ENCODE results near the gene TMEM138.

The TMEM138 gene

GRCh38 chr11:61413496-61413895 is 51.3 kb downstream of the TMEM138 start:
- DNase-seq: no peak

DNA sequence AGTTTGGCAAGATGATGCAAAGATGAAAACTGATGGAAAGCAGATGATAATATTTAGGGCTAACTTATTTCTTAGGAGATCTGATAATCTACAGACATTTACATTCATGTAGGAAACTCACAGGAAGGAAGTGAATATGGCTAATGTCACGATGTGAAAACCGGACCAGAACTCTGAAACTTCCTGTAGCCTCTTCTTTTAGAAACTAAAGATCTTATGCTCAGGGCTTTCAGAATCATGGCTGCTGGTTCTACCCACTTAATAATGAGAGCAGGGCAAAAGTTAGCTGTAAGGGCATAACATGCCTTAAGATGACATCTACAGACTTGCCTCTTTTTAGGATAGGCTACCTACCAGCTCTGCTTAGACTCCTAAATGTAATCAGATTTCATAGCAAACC is 52.4 kb downstream of the TMEM138 start:
- DNase-seq: no peak

DNA sequence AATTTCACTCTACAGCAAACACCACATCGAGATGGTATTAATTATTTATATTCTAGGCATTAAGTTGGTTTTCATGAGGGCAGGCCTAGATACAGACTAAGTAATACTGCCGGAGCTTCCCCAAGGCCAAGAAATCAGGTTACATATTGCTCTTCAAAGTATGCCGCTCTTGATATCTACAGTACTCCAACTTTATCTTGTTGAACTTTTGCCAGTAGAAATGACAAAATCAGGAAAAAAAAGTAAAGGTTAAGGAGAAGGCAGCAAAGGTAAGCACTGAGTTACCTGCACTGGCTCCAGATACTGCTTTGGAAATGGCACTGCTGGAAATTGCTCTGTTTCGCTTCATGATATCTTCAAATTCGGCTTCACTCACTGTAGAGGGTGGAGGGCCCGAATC is 53.2 kb downstream of the TMEM138 start:
- no peak for DNase-seq

DNA sequence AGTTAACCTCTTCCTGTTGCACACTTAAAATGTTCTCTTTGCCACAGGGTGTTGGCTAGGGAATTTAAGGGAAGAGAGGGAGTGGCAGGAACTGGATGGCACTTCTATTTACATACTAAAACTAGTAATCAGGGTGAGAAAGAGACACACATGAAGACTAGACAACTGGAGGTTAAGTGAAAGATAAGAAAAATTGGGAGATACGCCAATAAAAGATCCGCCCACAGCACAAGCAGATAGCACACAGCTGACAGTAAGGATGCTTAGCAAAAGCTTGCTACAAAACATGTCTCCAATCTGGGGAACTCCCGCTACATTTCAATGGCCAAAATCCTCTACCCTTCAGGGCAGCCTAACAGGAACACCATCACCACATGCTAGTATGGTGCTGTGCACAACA is 54.8 kb downstream of the TMEM138 start:
- DNase-seq: no peak

GRCh38 chr11:61417670-61418069 is 55.5 kb downstream of the TMEM138 start:
- peak; percentile 59 for DNase-seq

DNA sequence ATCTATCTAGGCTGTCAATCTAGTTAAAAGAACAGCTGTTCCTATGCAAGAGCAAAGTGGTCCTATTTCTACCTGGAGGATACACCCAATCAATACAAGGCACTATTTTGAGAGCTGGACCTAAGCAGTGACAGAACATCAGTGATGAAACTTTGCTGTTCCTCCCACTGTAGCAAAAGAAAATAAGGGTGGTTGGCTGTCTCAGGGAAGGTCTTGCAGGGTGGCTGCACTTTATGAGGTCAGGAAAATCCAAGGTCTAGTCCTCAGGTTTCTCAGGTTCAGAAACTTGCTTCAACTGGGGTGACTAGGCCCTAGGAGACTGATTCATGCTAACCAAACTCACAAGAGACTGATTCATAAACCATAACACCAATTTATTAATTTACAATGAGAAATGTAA is 56.0 kb downstream of the TMEM138 start:
- DNase-seq: no peak

All from MV-4-11 (cell line).